ENCODE data around the gene SLC25A45.

SLC25A45 gene

GRCh38 chr11:65373839-65374580 is 8.4 kb downstream of the SLC25A45 start:
- Histone ChIP-seq H2AFZ (ENCODE audit: low read length) (no peak overlapping the region), H3K9ac (ENCODE audit: low read depth, low read length, poor library complexity, severe bottlenecking) (no peak overlapping the region), H3K4me2 (ENCODE audit: low read depth, low read length, poor library complexity, severe bottlenecking) (no peak overlapping the region), H3K4me1 (ENCODE audit: insufficient read depth, low read length, poor library complexity, severe bottlenecking) (peaks cover 12% of the 10 kb centered on the region), H4K20me1 (ENCODE audit: insufficient read depth, low read length, poor library complexity, severe bottlenecking) (no peaks in the 10 kb centered on the region), H3K4me3 (ENCODE audit: low read length, poor library complexity, severe bottlenecking) (no peak overlapping the region), H3K36me3 (ENCODE audit: insufficient read depth, low read length) (no peaks in the 10 kb centered on the region), H3K79me2 (ENCODE audit: insufficient read depth, low read length) (no peaks in the 10 kb centered on the region), H3F3A (ENCODE audit: low read depth) (no peaks in the 10 kb centered on the region), H3K9me2 (replicated peaks; ENCODE audit: low read depth, low read length) (no peaks in the 10 kb centered on the region), H3K9me3 (ENCODE audit: insufficient read depth, low read depth, low read length) (no peaks in the 10 kb centered on the region), H3K27me3 (ENCODE audit: insufficient read depth, low read length, poor library complexity, severe bottlenecking) (no peaks in the 10 kb centered on the region)
- no peak for TF ChIP-seq EZH2phosphoT487 (IDR thresholded peaks at IDR 0.05; ENCODE audit: borderline replicate concordance)
- TF ChIP-seq, protein P1, sequence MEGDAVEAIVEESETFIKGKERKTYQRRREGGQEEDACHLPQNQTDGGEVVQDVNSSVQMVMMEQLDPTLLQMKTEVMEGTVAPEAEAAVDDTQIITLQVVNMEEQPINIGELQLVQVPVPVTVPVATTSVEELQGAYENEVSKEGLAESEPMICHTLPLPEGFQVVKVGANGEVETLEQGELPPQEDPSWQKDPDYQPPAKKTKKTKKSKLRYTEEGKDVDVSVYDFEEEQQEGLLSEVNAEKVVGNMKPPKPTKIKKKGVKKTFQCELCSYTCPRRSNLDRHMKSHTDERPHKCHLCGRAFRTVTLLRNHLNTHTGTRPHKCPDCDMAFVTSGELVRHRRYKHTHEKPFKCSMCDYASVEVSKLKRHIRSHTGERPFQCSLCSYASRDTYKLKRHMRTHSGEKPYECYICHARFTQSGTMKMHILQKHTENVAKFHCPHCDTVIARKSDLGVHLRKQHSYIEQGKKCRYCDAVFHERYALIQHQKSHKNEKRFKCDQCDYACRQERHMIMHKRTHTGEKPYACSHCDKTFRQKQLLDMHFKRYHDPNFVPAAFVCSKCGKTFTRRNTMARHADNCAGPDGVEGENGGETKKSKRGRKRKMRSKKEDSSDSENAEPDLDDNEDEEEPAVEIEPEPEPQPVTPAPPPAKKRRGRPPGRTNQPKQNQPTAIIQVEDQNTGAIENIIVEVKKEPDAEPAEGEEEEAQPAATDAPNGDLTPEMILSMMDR (conservative IDR thresholded peaks at IDR 0.05; ENCODE audit: low read length): no peak

- Histone ChIP-seq H3K79me2 (ENCODE audit: insufficient read depth, low read length) (no peaks in the 10 kb centered on the region), H3K36me3 (ENCODE audit: insufficient read depth, low read length) (no peaks in the 10 kb centered on the region), H3K4me2 (ENCODE audit: low read depth, low read length, poor library complexity, severe bottlenecking) (no peak overlapping the region), H3K27me3 (ENCODE audit: insufficient read depth, low read length, poor library complexity, severe bottlenecking) (no peaks in the 10 kb centered on the region), H4K20me1 (ENCODE audit: insufficient read depth, low read length, poor library complexity, severe bottlenecking) (no peaks in the 10 kb centered on the region), H3K4me3 (ENCODE audit: low read length, poor library complexity, severe bottlenecking) (no peak overlapping the region), H3K9me3 (ENCODE audit: insufficient read depth, low read depth, low read length) (no peaks in the 10 kb centered on the region), H3K9me2 (replicated peaks; ENCODE audit: low read depth, low read length) (no peaks in the 10 kb centered on the region), H3K4me1 (ENCODE audit: insufficient read depth, low read length, poor library complexity, severe bottlenecking) (peaks cover 12% of the 10 kb centered on the region), H3F3A (ENCODE audit: low read depth) (no peaks in the 10 kb centered on the region), H3K9ac (ENCODE audit: low read depth, low read length, poor library complexity, severe bottlenecking) (no peak overlapping the region), H2AFZ (ENCODE audit: low read length) (no peak overlapping the region)
- TF ChIP-seq EZH2phosphoT487 (IDR thresholded peaks at IDR 0.05; ENCODE audit: borderline replicate concordance): no peak
- TF ChIP-seq, protein P1 (conservative IDR thresholded peaks at IDR 0.05; ENCODE audit: low read length): no peak
Observed at GRCh38 chr11:65370659-65371049, 11.8 kb downstream of the SLC25A45 start.

GRCh38 chr11:65366340-65366773 is 16.1 kb downstream of the SLC25A45 start:
- TF ChIP-seq EZH2phosphoT487 (IDR thresholded peaks at IDR 0.05; ENCODE audit: borderline replicate concordance): no peak
- TF ChIP-seq, protein P1 (conservative IDR thresholded peaks at IDR 0.05; ENCODE audit: low read length): peak; percentile 69
- peak overlapping the region; percentile 33 for H3K4me2 ChIP-seq (ENCODE audit: low read depth, low read length, poor library complexity, severe bottlenecking)
- H3K27me3 ChIP-seq (ENCODE audit: insufficient read depth, low read length, poor library complexity, severe bottlenecking): no peaks in the 10 kb centered on the region
- H3F3A ChIP-seq (ENCODE audit: low read depth): no peaks in the 10 kb centered on the region
- no peaks in the 10 kb centered on the region for H3K9me3 ChIP-seq (ENCODE audit: insufficient read depth, low read depth, low read length)
- no peaks in the 10 kb centered on the region for H3K36me3 ChIP-seq (ENCODE audit: insufficient read depth, low read length)
- H3K4me1 ChIP-seq (ENCODE audit: insufficient read depth, low read length, poor library complexity, severe bottlenecking): peaks cover 4% of the 10 kb centered on the region
- H2AFZ ChIP-seq (ENCODE audit: low read length): peak overlapping the region; percentile 76
- H4K20me1 ChIP-seq (ENCODE audit: insufficient read depth, low read length, poor library complexity, severe bottlenecking): no peaks in the 10 kb centered on the region
- H3K4me3 ChIP-seq (ENCODE audit: low read length, poor library complexity, severe bottlenecking): no peak overlapping the region
- no peak overlapping the region for H3K9ac ChIP-seq (ENCODE audit: low read depth, low read length, poor library complexity, severe bottlenecking)
- no peaks in the 10 kb centered on the region for H3K79me2 ChIP-seq (ENCODE audit: insufficient read depth, low read length)
- H3K9me2 ChIP-seq (replicated peaks; ENCODE audit: low read depth, low read length): no peaks in the 10 kb centered on the region
